Measurements from ENCODE around the gene MGMT.

DNA sequence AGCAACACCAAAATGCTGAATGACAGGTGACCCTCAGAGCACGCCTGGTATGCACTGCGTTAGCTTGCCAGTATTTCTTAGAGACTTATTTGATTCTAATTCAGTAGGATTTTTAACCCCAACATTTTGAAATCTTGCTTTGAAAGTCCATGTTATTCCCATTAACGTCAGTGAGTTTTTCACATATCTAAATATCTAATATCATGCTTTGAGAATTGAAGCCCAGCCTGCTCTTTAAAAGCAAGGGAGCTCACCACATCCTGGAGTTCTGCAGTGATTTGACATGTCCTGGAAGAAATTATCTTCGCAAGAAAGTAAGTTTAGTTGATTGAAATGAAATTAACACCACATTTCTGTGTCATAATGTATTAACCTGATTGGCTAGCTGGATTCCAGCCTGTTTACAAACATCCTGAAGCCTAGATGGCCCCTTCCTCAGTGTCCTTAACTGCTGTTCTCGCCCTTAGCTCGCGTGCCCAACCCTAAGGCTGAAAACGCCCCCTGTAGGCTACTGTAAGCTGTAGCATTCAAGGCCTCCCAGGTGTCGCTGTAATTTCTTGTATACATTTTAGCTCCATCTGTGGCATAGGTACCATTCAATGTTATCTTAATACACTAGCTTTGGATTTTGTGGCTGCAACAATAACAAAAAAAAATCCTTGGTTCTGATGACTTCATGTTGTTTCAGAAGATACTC is 191.5 kb downstream of the MGMT start:
- TF ChIP-seq, protein P1, sequence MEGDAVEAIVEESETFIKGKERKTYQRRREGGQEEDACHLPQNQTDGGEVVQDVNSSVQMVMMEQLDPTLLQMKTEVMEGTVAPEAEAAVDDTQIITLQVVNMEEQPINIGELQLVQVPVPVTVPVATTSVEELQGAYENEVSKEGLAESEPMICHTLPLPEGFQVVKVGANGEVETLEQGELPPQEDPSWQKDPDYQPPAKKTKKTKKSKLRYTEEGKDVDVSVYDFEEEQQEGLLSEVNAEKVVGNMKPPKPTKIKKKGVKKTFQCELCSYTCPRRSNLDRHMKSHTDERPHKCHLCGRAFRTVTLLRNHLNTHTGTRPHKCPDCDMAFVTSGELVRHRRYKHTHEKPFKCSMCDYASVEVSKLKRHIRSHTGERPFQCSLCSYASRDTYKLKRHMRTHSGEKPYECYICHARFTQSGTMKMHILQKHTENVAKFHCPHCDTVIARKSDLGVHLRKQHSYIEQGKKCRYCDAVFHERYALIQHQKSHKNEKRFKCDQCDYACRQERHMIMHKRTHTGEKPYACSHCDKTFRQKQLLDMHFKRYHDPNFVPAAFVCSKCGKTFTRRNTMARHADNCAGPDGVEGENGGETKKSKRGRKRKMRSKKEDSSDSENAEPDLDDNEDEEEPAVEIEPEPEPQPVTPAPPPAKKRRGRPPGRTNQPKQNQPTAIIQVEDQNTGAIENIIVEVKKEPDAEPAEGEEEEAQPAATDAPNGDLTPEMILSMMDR (IDR thresholded peaks at IDR 0.05), result no peak
- no peak for TF ChIP-seq POLR2A (IDR thresholded peaks at IDR 0.05)
